Skeletal muscle satellite cell (primary cell): ENCODE results near the gene PKM.
A peak's percentile ranks its signal among the peaks of the same experiment; 100 is the strongest.

Source experiments
- H3K27me3 ChIP-seq: 2 replicates; pipeline ENCODE4 v1.7.0; 2013; ENCODE audit warnings: low read length; ENCODE audit not compliant: control insufficient read depth, insufficient read depth
- H3K36me3 ChIP-seq: 2 replicates; pipeline ENCODE4 v1.7.0; 2013; ENCODE audit warnings: mild to moderate bottlenecking, control low read depth, low read length; ENCODE audit not compliant: insufficient read depth
- H3K4me1 ChIP-seq: 2 replicates; pipeline ENCODE4 v1.7.0; 2013; ENCODE audit warnings: low read length; ENCODE audit not compliant: control insufficient read depth, insufficient read depth
- H3K4me2 ChIP-seq: 2 replicates; pipeline ENCODE4 v1.7.0; 2013; ENCODE audit warnings: mild to moderate bottlenecking, low read length
- H3K4me3 ChIP-seq: 2 replicates; pipeline ENCODE4 v1.7.0; 2013; ENCODE audit warnings: low read length
- H3K9ac ChIP-seq: 2 replicates; pipeline ENCODE4 v1.7.0; 2013; ENCODE audit warnings: mild to moderate bottlenecking, low read depth, low read length, moderate library complexity
- H3K9me3 ChIP-seq: replicated peaks from 2 replicates; pipeline ENCODE4 v1.7.0; 2013; ENCODE audit warnings: mild to moderate bottlenecking, control low read depth, low read length

Gene PKM

DNA sequence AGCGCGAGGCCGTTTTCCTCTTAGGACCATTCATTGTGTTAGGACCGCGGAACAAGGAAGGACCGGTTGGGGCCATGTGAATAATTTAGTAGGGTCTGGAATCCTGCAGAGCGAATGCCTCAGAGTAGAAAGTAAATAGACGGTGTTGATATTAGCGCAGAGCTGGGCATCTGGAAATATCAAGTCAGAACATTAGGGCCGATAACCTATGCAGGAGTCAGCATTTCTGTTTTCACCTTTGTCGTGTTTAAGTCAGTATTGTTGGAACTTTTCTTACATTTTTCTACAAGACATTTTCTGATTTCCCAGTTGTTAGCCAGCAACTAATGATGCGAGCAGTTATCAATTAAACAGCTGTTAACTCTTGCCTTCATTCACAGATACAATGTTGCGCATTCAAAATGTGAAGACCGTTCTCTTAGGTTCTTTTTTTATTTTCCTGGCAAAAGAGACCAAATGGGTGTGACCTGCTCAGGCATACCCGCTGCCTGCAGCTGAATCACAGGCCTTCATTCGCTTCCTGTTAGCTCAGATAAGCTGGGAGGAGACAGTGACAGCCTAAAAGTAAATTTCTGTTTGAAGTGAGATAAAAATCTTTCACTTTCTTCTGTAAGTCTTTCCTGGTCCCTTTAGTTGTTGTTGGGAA is 966 bp upstream of the PKM start:
- peak overlapping the region; percentile 96 for H3K9ac ChIP-seq
- peaks cover 13% of the 10 kb centered on the region for H3K36me3 ChIP-seq
- no peaks in the 10 kb centered on the region for H3K9me3 ChIP-seq
- peak overlapping the region; percentile 87 for H3K4me2 ChIP-seq
- peaks cover 28% of the 10 kb centered on the region for H3K4me1 ChIP-seq
- no peaks in the 10 kb centered on the region for H3K27me3 ChIP-seq
- peak overlapping the region; percentile 90 for H3K4me3 ChIP-seq

DNA sequence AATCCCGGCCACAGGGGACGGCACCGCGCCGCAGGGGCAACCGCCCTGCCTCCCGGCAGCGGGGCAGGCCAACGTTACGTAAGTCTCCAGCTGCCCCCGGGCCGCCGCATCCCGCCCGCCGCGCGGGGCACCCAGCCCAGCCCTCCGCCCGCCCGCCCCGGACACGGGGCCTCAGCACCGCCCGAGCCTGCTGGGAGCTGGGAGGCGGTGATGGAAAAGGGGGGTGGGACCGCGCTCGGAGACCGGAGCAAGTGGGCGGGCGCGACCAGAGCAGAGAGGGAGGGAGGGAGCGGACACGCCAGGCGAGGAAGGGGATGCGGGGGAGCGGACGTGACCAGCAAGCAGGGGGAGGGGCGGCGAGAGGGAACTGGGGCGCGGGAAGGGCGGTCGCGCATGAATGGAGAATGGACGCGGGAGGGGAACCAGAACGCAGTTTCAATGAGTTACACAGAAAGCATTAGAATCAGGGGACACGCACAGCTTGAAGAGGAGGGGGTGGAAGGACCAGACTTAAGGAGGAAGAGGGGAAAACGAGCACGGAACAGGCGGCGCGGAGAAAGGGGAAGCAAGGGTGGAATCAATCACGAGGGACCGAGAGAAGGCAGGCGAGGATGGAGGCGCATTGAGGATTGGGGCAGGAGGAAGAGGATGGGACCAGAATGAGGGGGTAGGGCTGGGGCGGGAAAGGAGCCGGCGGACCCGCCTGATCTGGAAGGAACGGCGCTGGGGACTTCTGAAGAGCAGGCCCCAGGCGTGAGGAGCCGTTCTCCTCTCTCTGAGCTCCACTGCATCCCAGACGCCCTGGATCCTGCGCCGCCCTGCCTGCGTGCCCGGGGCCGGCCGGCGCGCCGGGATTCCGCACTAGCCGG is 559 bp downstream of the PKM start:
- H3K4me3 ChIP-seq, result peak overlapping the region; percentile 90
- H3K4me1 ChIP-seq, result peaks cover 33% of the 10 kb centered on the region
- peak overlapping the region; percentile 87 for H3K4me2 ChIP-seq
- peaks cover 20% of the 10 kb centered on the region for H3K36me3 ChIP-seq
- peak overlapping the region; percentile 96 for H3K9ac ChIP-seq
- no peaks in the 10 kb centered on the region for H3K27me3 ChIP-seq
- H3K9me3 ChIP-seq, result no peaks in the 10 kb centered on the region

DNA sequence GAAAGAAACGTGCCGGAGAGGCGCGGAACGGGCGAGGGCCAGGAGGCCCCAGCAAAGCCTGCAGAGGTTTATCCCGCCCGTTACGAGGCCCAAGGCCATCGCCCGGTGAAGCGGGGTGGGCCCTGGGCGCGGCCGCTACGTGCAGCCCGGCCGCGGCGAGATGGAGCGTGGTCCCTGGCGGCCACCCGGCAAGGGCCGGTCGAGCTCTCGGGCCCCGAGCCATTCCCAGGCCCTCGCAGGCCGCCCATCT is 1.1 kb downstream of the PKM start:
- H3K4me1 ChIP-seq, result peaks cover 36% of the 10 kb centered on the region
- H3K27me3 ChIP-seq, result no peaks in the 10 kb centered on the region
- peak overlapping the region; percentile 87 for H3K4me2 ChIP-seq
- peak overlapping the region; percentile 96 for H3K9ac ChIP-seq
- H3K36me3 ChIP-seq, result peaks cover 23% of the 10 kb centered on the region
- H3K9me3 ChIP-seq, result no peaks in the 10 kb centered on the region
- H3K4me3 ChIP-seq, result peak overlapping the region; percentile 90

DNA sequence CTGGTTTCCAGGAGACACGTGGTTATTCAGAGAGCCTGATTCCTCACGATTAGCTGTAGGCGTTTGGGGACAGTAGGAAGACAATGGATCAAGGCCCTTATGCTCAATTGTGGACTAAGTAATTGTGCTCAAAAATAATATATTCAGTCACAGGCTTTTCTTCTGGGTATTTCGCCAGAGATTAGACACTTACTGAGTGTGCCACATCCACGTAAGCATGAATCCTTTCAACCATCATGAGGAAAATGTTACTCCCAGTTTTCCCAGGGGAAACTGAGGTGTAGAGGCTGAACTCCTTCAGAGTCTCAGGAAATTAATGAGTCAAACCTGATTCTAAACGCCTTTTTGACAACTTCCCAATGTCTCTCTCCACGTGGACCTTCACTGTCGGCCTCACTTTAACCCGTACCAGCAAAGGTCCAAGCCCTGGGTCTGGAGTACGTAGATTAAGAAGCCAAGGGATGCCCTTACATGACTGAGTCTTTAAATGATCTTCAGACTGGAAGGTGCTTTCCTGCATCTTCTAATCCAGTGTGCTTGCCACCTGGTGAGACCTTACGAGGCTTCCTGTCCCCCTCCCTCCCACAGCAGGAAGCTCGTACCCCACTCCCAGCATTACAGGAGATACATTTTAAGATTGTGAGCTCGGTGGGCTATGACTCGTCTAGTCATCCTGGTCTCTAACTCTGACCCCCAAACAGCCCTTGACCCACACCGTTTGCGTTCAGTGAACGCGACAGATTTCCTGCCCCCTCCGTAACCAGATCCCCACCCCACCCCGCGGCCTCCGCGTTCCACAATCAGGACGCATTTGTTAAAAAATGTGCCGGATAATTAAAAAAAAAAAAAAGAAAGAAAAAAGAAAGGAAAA is 1.7 kb downstream of the PKM start:
- peaks cover 26% of the 10 kb centered on the region for H3K36me3 ChIP-seq
- H3K27me3 ChIP-seq, result no peaks in the 10 kb centered on the region
- H3K4me1 ChIP-seq, result peaks cover 39% of the 10 kb centered on the region
- H3K9me3 ChIP-seq, result no peaks in the 10 kb centered on the region
- H3K9ac ChIP-seq, result peak overlapping the region; percentile 96
- H3K4me2 ChIP-seq, result peak overlapping the region; percentile 87
- H3K4me3 ChIP-seq, result peak overlapping the region; percentile 90

- peaks cover 52% of the 10 kb centered on the region for H3K4me1 ChIP-seq
- H3K27me3 ChIP-seq, result no peaks in the 10 kb centered on the region
- peak overlapping the region; percentile 87 for H3K9ac ChIP-seq
- peak overlapping the region; percentile 90 for H3K4me3 ChIP-seq
- H3K9me3 ChIP-seq, result no peaks in the 10 kb centered on the region
- H3K36me3 ChIP-seq, result peaks cover 40% of the 10 kb centered on the region
- H3K4me2 ChIP-seq, result peak overlapping the region; percentile 87
Measured at GRCh38 chr15:72227720-72228119, 3.3 kb downstream of the PKM start.

DNA sequence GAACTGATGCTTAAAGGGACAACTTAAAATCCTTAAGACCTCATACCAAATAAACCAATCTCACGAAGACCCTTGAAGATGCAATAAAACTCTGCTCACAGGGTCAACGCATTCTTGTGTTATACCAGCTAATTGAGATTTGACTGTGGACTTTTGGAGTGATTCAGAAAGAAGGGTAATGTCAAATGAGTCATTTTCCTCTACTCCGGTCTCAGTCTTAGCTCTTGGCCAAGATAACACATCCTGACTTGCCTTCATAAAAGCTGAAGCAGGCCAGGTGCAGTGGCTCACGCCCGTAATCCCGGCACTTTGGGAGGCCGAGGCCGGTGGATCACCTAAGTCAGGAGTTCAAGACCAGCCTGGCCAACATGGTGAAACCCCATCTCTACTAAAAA is 3.8 kb downstream of the PKM start:
- H3K36me3 ChIP-seq, result peaks cover 40% of the 10 kb centered on the region
- H3K27me3 ChIP-seq, result no peaks in the 10 kb centered on the region
- H3K4me3 ChIP-seq, result peak overlapping the region; percentile 90
- H3K9ac ChIP-seq, result peak overlapping the region; percentile 87
- peak overlapping the region; percentile 87 for H3K4me2 ChIP-seq
- no peaks in the 10 kb centered on the region for H3K9me3 ChIP-seq
- H3K4me1 ChIP-seq, result peaks cover 52% of the 10 kb centered on the region

DNA sequence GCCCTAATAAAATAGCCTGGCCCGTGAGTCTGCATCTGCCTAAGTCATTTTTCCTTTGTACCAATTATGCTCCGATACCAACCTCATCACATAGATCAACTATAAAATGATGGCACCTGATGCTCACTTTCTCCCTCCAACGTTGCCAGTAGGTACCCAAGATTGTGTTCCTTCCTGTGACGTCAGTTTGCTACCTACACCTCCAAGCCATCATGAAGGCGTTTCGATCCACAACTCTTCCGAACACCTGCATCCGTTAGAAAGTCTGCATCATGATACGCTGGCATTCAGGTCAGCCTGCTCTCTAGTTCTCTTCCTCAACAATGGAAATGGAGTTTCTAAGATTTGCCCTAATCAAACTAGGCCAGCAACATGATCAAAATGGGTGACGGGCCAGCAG is 7.7 kb downstream of the PKM start:
- no peaks in the 10 kb centered on the region for H3K9me3 ChIP-seq
- H3K4me2 ChIP-seq, result peak overlapping the region; percentile 70
- no peaks in the 10 kb centered on the region for H3K27me3 ChIP-seq
- no peak overlapping the region for H3K4me3 ChIP-seq
- H3K36me3 ChIP-seq, result peaks cover 61% of the 10 kb centered on the region
- peaks cover 69% of the 10 kb centered on the region for H3K4me1 ChIP-seq
- H3K9ac ChIP-seq, result peak overlapping the region; percentile 22

- Histone ChIP-seq H3K9ac (peak overlapping the region; percentile 22), H3K36me3 (peaks cover 65% of the 10 kb centered on the region), H3K27me3 (no peaks in the 10 kb centered on the region), H3K4me3 (no peak overlapping the region), H3K4me2 (peak overlapping the region; percentile 70), H3K9me3 (no peaks in the 10 kb centered on the region), H3K4me1 (peaks cover 69% of the 10 kb centered on the region)
Measured at GRCh38 chr15:72222393-72222792, 8.6 kb downstream of the PKM start.

GRCh38 chr15:72220687-72221086 is 10.3 kb downstream of the PKM start:
- no peak overlapping the region for H3K4me3 ChIP-seq
- no peak overlapping the region for H3K4me2 ChIP-seq
- H3K9me3 ChIP-seq, result no peaks in the 10 kb centered on the region
- H3K9ac ChIP-seq, result no peak overlapping the region
- H3K27me3 ChIP-seq, result no peaks in the 10 kb centered on the region
- H3K36me3 ChIP-seq, result peaks cover 78% of the 10 kb centered on the region
- H3K4me1 ChIP-seq, result peaks cover 56% of the 10 kb centered on the region

DNA sequence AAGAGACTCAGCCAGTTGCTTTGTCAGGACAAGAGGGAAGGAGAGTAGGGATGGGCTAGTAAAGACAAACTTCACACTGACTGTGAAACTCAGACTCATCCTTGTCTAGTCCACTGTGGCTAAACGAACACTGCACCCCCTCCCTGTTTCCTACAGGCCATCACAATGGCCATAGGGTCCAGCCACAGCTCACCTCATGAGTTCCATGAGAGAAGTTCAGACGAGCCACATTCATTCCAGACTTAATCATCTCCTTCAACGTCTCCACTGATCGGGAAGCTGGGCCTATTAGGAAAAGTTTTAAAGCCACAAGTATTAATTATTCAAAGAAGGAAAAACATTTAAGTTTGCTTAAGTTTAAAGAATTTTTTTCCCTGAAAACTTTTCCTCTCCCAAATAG is 13.8 kb downstream of the PKM start:
- no peak overlapping the region for H3K4me2 ChIP-seq
- H3K36me3 ChIP-seq, result peaks cover 85% of the 10 kb centered on the region
- peaks cover 27% of the 10 kb centered on the region for H3K4me1 ChIP-seq
- no peaks in the 10 kb centered on the region for H3K9me3 ChIP-seq
- H3K9ac ChIP-seq, result no peak overlapping the region
- no peak overlapping the region for H3K4me3 ChIP-seq
- H3K27me3 ChIP-seq, result no peaks in the 10 kb centered on the region

GRCh38 chr15:72216079-72216478 is 14.9 kb downstream of the PKM start:
- no peak overlapping the region for H3K9ac ChIP-seq
- H3K4me2 ChIP-seq, result no peak overlapping the region
- H3K36me3 ChIP-seq, result peaks cover 93% of the 10 kb centered on the region
- H3K4me3 ChIP-seq, result no peak overlapping the region
- H3K27me3 ChIP-seq, result no peaks in the 10 kb centered on the region
- peaks cover 18% of the 10 kb centered on the region for H3K4me1 ChIP-seq
- no peaks in the 10 kb centered on the region for H3K9me3 ChIP-seq
